Endometrium (tissue), 2 donors: Measurements from ENCODE around the gene ARMH2.
"Not testable (repeated sequence)": the region's sequence is repeated elsewhere in the genome, so short reads cannot be mapped to it uniquely, and the experiment has no call there.

Experiments
- FAIRE-seq: peaks from 2 replicates; lab custom pipeline; 2012; peaks lifted over from hg19 to GRCh38; lab: Jason Lieb, UNC
- donor health status: control.
- donor health status: control.

ARMH2 gene

GRCh38 chr6:24764833-24765828, 33.6 kb downstream of the ARMH2 start:
- not testable (repeated sequence) for FAIRE-seq

- FAIRE-seq: no peak
These were observed 35.1 kb downstream of the ARMH2 start for GRCh38 chr6:24763578-24763977.

- no peak for FAIRE-seq
These were observed 36.9 kb downstream of the ARMH2 start for GRCh38 chr6:24761851-24762250.

- FAIRE-seq: no peak
These were observed 37.4 kb downstream of the ARMH2 start for GRCh38 chr6:24761193-24761835.

- no peak for FAIRE-seq
These were observed 38.5 kb downstream of the ARMH2 start for GRCh38 chr6:24760210-24760609.

GRCh38 chr6:24759718-24760117, 39.0 kb downstream of the ARMH2 start:
- no peak for FAIRE-seq

- no peak for FAIRE-seq
These were observed 41.1 kb downstream of the ARMH2 start for GRCh38 chr6:24757611-24758010.

GRCh38 chr6:24755279-24755678, 43.4 kb downstream of the ARMH2 start:
- no peak for FAIRE-seq

GRCh38 chr6:24754378-24754777, 44.3 kb downstream of the ARMH2 start:
- not testable (repeated sequence) for FAIRE-seq

GRCh38 chr6:24753545-24753944, 45.2 kb downstream of the ARMH2 start:
- FAIRE-seq: no peak

GRCh38 chr6:24752917-24753492, 45.7 kb downstream of the ARMH2 start:
- FAIRE-seq: no peak

- no peak for FAIRE-seq
These were observed 46.2 kb downstream of the ARMH2 start for GRCh38 chr6:24752503-24752902.

GRCh38 chr6:24750878-24751277, 47.8 kb downstream of the ARMH2 start:
- not testable (repeated sequence) for FAIRE-seq

GRCh38 chr6:24749297-24749696, 49.4 kb downstream of the ARMH2 start:
- FAIRE-seq: no peak
